ENCODE measurements around the gene HMSD. TPM values are rescaled to one million over a fixed set of nuclear protein-coding genes. Genes with fewer than 3 reads are reported as not detected.

The HMSD gene
- total RNA-seq, 2 experiments from 2014 or later = 1.8 to 4.4 TPM

DNA sequence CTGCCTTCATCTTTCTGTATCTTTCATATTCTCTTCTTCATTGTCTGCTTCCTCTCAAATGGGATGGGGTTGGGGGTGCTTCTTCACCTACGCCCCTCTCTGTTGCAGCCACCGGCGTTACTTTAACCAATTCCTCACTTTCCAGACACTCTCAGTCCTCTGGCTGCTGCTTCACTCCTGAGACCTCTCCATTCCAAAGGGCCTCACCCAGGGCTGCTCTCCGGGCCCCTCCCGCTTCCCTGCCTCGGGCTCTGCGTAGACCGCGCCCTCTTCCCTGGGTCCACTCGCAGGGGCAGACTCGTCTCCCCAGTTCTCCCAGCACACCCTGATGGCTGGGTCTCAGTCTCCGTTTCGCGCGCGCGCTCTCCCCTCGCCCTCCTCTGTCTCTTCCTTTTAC, 21.7 kb downstream of the HMSD start:
- peak overlapping the region; percentile 88 for H3K4me3 Mint-ChIP-seq
- peaks cover 9% of the 10 kb centered on the region for H3K36me3 Mint-ChIP-seq
- H3K27ac Mint-ChIP-seq = peak overlapping the region; percentile 95
- no peaks in the 10 kb centered on the region for H3K27me3 Mint-ChIP-seq
- no peaks in the 10 kb centered on the region for H3K9me3 Mint-ChIP-seq
- no peak for DNase-seq
- peaks cover 36% of the 10 kb centered on the region for H3K4me1 Mint-ChIP-seq

DNA sequence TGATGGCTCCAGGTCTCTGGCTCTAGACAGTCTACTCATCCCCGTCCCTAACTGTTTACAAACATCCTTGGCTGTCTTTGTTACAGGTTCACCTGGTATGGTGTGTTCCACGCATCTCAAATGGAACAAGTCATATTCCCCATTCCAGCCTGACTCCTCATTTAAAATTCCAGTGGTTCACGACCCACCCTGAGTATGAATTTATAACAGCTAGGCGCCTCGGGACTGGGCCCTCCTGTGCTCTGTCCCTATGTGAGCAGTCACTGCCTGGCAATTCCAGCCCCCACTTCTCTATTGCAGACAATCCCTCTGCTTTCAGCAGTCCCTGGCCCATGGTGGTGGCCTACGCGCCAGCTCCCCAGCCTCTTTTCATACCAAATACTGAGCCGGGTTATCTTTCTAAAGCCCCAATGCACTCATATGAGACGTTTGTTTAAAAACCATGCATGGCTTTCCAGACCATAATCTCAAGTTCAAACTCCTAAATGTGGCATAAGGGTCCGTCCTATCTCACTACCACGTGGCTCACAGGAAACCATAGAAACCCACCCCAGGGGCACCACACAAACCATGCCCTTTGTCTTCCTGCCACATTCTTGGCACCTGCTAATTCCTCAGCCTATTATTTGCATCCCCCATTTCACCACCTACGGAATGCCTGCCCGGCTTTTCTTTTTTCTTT, 22.4 kb downstream of the HMSD start:
- Mint-ChIP-seq H3K27ac (peak overlapping the region; percentile 95), H3K9me3 (no peaks in the 10 kb centered on the region)
- no peak for DNase-seq

DNA sequence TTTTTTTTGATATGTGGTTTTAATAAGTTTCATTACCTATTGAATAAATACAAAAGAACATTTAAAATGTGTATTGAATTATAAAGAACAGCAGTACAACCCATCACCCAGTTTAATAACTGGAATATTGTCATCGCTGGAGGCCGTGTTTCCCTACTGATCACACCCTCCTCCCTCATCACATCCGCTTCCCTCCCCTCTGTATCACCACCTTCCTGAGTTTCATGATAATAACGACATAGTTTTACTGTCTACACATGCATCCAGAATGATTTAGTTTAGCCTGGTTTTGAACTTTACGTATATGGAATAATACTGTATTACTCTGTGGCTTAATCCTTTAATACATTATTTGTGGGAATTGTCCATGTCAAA, 22.9 kb downstream of the HMSD start:
- DNase-seq = no peak
- Mint-ChIP-seq H3K27ac (no peak overlapping the region), H3K9me3 (no peaks in the 10 kb centered on the region), H3K27me3 (no peaks in the 10 kb centered on the region), H3K4me1 (peaks cover 36% of the 10 kb centered on the region), H3K36me3 (peaks cover 9% of the 10 kb centered on the region), H3K4me3 (no peak overlapping the region)

More for the DNA sequence above, 22.4 kb downstream of the HMSD start:
- Mint-ChIP-seq H3K4me1 (peaks cover 36% of the 10 kb centered on the region), H3K36me3 (peaks cover 9% of the 10 kb centered on the region), H3K27me3 (no peaks in the 10 kb centered on the region), H3K4me3 (peak overlapping the region; percentile 88)

DNA sequence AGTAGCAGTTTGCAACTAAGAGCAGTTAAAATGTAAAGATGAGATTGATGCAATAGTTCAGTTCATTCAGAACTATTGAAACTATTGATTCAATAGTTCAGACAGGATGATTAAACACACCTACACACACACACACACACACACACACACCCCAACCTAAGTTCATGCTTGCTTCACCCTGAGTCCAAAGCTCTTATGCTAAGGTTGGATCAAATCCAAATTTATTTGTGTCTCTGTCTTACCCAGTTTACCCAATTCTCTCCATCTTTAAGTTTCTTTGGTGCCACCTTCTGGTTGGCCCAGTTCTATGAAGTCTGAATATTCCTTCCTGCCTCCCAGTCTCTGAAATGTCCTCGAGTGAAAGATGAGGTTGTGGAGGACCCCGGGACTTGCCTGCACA, 25.9 kb downstream of the HMSD start:
- H3K4me1 Mint-ChIP-seq = peaks cover 31% of the 10 kb centered on the region
- peak overlapping the region; percentile 6 for H3K27ac Mint-ChIP-seq
- DNase-seq = no peak
- H3K4me3 Mint-ChIP-seq = no peak overlapping the region
- no peaks in the 10 kb centered on the region for H3K9me3 Mint-ChIP-seq
- H3K36me3 Mint-ChIP-seq = peaks cover 9% of the 10 kb centered on the region
- no peaks in the 10 kb centered on the region for H3K27me3 Mint-ChIP-seq

DNA sequence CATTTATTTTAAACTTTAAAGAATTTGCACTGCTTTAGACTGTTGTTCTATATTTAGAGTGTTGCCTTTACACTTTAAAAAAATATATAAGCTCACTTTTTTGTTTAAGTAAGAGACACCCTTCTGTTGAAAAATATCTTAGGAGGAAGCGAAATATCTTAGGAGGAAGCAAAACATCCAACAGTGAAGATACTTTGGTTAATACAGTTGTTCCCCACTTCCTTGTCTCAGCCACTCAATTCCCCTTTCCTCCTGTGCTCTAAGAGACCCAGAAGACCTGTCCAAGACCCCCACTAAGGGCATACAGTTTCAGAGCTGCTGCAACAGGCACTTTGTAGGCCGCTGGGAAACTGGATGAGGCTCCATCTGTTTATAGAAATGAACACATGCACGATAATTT, 26.5 kb downstream of the HMSD start:
- DNase-seq = no peak
- no peak overlapping the region for H3K4me3 Mint-ChIP-seq
- peaks cover 31% of the 10 kb centered on the region for H3K4me1 Mint-ChIP-seq
- H3K9me3 Mint-ChIP-seq = no peaks in the 10 kb centered on the region
- peaks cover 12% of the 10 kb centered on the region for H3K36me3 Mint-ChIP-seq
- H3K27ac Mint-ChIP-seq = no peak overlapping the region
- no peaks in the 10 kb centered on the region for H3K27me3 Mint-ChIP-seq

DNA sequence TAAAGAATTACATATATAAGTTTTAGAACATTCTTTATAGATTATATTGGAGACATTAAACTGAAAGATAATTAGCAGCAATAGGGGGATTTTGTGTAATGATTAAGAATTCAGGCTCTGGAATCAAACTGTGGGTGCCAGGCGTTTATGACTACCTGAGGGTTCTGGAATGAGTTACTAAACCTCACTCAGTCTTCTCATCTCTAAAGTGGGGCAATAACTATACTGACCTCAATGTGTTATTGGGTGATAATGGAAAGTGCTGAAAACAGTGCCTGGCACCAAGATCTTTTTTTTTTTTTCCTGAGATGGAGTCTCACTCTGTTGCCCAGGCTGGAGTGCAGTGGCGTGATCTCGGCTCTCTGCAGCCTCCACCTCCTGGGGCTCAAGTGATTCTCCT, 27.9 kb downstream of the HMSD start:
- H3K36me3 Mint-ChIP-seq = peaks cover 7% of the 10 kb centered on the region
- no peaks in the 10 kb centered on the region for H3K27me3 Mint-ChIP-seq
- DNase-seq = no peak
- H3K4me3 Mint-ChIP-seq = no peak overlapping the region
- H3K9me3 Mint-ChIP-seq = no peaks in the 10 kb centered on the region
- H3K27ac Mint-ChIP-seq = no peak overlapping the region
- H3K4me1 Mint-ChIP-seq = peaks cover 18% of the 10 kb centered on the region

DNA sequence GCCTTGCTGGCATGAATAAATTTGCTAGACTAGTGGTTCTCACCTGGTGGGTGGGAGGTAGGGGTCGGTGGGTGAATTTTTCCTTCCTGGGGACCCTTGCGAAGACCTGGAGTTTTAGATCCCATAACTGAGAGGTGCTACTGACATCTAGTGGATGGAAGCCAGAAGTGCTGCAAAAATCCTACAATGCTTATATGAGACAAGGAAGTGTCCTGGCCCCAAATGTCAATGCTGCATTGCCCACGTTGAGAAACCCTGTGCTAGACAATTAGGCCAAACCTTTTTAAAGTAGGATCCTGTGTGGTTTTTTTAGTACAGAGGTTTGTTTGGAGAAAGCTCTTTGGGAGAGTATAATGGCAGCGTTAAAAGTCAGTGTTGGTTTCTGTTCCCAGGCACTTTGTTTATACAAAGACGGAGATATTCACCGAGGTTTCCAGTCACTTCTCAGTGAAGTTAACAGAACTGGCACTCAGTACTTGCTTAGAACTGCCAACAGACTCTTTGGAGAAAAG, 30.4 kb downstream of the HMSD start:
- no peak overlapping the region for H3K4me3 Mint-ChIP-seq
- H3K27ac Mint-ChIP-seq = no peak overlapping the region
- H3K27me3 Mint-ChIP-seq = no peaks in the 10 kb centered on the region
- DNase-seq = peak; percentile 20
- peaks cover 12% of the 10 kb centered on the region for H3K4me1 Mint-ChIP-seq
- peaks cover 9% of the 10 kb centered on the region for H3K36me3 Mint-ChIP-seq
- no peaks in the 10 kb centered on the region for H3K9me3 Mint-ChIP-seq

DNA sequence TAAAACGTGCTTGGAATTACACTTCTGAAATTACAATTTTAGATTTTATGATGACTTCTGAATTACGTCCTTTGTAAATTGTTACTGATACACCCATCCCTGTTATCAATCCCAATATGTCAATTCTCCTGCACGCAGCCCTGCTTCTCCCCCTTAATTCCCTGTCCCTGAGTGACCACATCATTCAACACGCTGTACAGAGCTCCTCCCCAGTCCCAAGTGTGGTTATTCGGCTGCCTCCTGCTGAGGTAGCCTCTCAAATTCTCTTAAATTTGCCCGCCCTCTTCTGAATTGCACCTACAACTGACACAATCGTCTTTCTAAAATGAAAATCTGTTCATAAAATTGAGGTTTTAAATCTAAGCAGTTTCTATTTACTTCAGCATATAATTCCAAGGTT, 30.9 kb downstream of the HMSD start:
- Mint-ChIP-seq H3K9me3 (no peaks in the 10 kb centered on the region), H3K4me3 (no peak overlapping the region), H3K36me3 (peaks cover 9% of the 10 kb centered on the region), H3K27me3 (no peaks in the 10 kb centered on the region), H3K27ac (no peak overlapping the region), H3K4me1 (peaks cover 8% of the 10 kb centered on the region)
- DNase-seq = no peak

DNA sequence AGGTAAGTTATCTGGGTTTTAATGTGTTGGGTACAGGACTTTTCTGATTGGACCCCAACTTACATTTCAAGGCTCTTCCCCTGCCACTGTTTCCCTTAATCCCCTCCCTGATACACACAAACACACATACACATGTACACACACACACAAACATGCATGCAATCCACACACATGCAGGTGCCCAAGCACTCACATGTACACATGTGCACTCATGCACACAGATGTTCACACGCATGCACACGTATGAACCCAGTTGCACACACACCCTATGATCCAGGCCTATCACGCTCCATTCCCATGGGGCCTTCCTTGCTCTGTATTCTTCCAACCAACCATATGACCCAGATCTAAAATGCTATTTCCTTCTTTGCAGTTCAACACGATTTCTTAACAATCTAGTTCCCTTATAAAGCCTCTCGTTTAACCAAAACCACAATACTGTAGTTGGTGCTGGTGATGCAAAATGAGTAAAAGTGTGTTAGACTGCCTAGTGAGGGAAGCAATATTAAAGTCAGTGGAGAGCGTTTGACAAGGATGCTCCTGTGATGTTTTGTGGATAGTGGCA, 31.9 kb downstream of the HMSD start:
- Mint-ChIP-seq H3K9me3 (no peaks in the 10 kb centered on the region), H3K4me3 (no peak overlapping the region), H3K27me3 (no peaks in the 10 kb centered on the region), H3K27ac (no peak overlapping the region), H3K36me3 (peaks cover 11% of the 10 kb centered on the region), H3K4me1 (peaks cover 6% of the 10 kb centered on the region)
- DNase-seq = no peak

DNA sequence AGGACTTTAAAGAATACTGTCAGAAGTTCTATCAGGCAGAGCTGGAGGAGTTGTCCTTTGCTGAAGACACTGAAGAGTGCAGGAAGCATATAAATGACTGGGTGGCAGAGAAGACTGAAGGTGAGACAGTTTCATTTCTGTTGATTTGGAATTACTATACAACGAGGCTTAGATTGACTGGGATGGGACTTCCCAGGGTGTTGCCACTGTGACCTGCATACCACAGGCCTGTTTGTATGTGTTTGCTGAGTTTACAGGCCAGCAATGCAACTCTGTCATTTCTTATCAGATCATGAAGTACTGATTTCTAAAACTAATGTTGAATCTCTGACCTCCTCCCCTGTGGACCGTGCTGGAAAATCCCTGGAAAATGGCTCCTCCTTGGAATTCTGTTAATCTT, 32.6 kb downstream of the HMSD start:
- H3K4me1 Mint-ChIP-seq = peaks cover 6% of the 10 kb centered on the region
- H3K27me3 Mint-ChIP-seq = no peaks in the 10 kb centered on the region
- no peak overlapping the region for H3K4me3 Mint-ChIP-seq
- no peaks in the 10 kb centered on the region for H3K9me3 Mint-ChIP-seq
- no peak overlapping the region for H3K27ac Mint-ChIP-seq
- DNase-seq = no peak
- peaks cover 13% of the 10 kb centered on the region for H3K36me3 Mint-ChIP-seq

DNA sequence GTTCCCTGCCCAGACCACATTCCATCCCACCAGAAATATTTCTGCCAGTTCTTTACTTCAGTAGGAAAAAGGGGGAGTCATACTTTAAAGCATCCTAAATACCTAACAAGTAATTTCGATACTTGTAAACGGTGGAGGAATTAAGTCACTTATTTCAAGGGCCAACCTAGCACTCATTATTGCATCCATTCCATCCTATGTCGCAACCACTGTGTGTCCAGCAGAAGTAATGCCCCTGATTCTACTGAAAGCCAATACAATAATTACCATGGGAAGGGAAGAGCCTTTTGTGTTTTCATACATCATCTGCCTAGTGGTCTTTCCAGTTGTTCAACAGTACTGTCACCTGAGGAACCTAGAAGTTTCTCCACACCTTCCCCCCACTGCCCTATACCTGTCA, 33.3 kb downstream of the HMSD start:
- peaks cover 13% of the 10 kb centered on the region for H3K36me3 Mint-ChIP-seq
- no peaks in the 10 kb centered on the region for H3K9me3 Mint-ChIP-seq
- no peaks in the 10 kb centered on the region for H3K27me3 Mint-ChIP-seq
- no peak overlapping the region for H3K4me3 Mint-ChIP-seq
- H3K27ac Mint-ChIP-seq = no peak overlapping the region
- DNase-seq = no peak
- peaks cover 6% of the 10 kb centered on the region for H3K4me1 Mint-ChIP-seq

DNA sequence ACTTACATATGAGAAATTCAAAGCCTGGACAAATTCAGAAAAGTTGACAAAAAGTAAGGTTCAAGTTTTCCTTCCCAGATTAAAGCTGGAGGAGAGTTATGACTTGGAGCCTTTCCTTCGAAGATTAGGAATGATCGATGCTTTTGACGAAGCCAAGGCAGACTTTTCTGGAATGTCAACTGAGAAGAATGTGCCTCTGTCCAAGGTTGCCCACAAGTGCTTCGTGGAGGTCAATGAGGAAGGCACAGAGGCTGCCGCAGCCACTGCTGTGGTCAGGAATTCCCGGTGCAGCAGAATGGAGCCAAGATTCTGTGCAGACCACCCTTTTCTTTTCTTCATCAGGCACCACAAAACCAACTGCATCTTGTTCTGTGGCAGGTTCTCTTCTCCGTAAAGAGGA, 37.8 kb downstream of the HMSD start:
- no peak overlapping the region for H3K4me3 Mint-ChIP-seq
- peaks cover 9% of the 10 kb centered on the region for H3K36me3 Mint-ChIP-seq
- no peak overlapping the region for H3K27ac Mint-ChIP-seq

DNA sequence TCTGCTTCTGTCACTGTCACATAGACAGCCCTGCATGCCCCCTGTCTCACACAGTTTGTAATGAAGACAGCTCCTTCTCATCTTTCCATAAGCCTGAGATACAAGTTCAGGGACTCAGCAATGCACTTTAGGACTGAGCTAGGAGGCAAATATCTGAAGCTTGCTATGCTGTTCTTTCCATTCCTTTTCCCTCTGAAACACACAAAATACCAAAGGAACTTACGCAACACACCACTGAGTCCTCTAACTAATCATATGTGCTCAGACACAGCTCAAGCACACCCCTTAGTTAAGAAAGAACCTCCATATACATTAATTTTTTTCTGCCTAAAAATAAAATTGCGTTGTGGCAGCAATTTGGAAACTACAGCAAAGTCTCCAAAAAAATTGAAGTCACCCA, 38.6 kb downstream of the HMSD start:
- DNase-seq = no peak
- Mint-ChIP-seq H3K4me3 (no peak overlapping the region), H3K27ac (no peak overlapping the region), H3K4me1 (no peaks in the 10 kb centered on the region), H3K9me3 (peaks cover 3% of the 10 kb centered on the region), H3K27me3 (no peaks in the 10 kb centered on the region), H3K36me3 (peaks cover 8% of the 10 kb centered on the region)

More for the DNA sequence above, 37.8 kb downstream of the HMSD start:
- no peak for DNase-seq
- Mint-ChIP-seq H3K27me3 (no peaks in the 10 kb centered on the region), H3K4me1 (no peaks in the 10 kb centered on the region), H3K9me3 (no peaks in the 10 kb centered on the region)

DNA sequence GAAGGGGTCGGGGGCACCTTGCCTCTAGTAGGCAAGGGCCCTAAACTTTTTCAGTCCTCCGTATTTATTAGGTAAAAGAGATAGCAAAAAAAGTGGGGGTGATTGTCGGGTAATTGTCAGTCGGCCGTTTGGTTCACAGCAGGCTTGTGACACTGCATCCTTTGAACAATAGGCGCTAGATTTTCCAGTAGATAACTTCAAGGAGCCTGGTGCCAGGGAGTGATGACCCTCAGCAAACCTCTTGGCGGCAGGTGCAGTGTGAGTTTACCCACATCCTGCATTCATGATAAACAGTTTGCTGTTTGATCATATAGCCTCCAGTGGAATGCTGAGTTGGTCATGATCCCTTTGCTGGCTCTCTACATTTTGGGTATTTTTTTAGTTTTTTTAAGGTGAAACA, 43.6 kb downstream of the HMSD start:
- no peak overlapping the region for H3K27ac Mint-ChIP-seq
- peaks cover 15% of the 10 kb centered on the region for H3K36me3 Mint-ChIP-seq
- no peak overlapping the region for H3K4me3 Mint-ChIP-seq
- H3K4me1 Mint-ChIP-seq = no peaks in the 10 kb centered on the region
- DNase-seq = no peak
- H3K27me3 Mint-ChIP-seq = no peaks in the 10 kb centered on the region
- H3K9me3 Mint-ChIP-seq = peaks cover 17% of the 10 kb centered on the region

DNA sequence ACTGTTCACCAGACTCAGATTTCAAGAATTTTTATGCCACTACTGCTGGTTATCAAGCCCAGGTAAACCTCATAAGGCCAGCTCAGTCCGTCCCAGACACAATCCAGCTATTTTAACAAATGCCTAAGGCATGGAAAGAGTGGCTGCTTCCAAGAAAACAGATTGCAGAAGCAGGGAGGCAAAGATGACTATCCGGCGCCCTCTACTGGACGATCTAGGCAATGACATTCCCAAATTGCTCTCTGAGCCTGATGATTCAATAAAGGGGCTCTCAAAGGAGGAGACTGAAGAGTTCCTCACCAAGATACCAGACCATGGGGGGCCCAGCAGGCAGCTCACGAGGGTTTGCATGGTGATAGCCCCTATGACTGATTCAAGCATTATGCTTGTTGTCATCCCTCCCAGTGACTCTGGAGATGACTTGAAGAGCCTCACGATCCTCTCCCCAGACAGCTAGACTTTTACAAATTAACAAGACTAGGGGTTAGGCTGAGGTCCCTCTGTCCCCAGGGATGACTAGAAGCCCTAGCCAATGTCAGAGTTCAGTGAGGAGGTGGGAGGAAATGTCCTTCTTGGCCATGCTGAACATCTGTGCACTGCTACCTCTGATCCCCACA, 45.8 kb downstream of the HMSD start:
- peak; percentile 9 for DNase-seq
- Mint-ChIP-seq H3K27me3 (peaks cover 8% of the 10 kb centered on the region), H3K4me3 (no peak overlapping the region), H3K36me3 (peaks cover 15% of the 10 kb centered on the region), H3K27ac (no peak overlapping the region), H3K9me3 (peaks cover 17% of the 10 kb centered on the region), H3K4me1 (no peaks in the 10 kb centered on the region)

DNA sequence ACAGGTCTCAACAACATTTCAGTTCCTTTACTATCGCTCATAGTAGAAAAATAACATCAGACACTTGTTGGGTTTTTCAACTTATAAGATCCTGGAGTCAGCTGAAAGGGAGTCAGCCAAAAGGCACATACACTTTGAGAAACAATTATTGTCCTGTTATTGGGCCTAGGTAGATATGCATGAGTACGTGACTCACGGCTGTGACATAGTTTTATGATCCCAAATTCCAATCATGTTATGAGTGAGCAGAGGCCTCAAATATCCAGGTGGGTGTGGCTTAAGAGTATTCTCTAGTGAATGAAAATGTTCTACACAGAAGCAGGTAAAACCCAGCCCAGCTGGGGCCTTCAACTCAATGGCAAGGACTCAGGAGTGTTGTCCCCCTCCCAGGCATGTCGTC, 47.9 kb downstream of the HMSD start:
- no peak for DNase-seq
- Mint-ChIP-seq H3K27ac (no peak overlapping the region), H3K36me3 (peaks cover 16% of the 10 kb centered on the region), H3K9me3 (peaks cover 17% of the 10 kb centered on the region), H3K4me1 (no peaks in the 10 kb centered on the region), H3K27me3 (peaks cover 25% of the 10 kb centered on the region), H3K4me3 (no peak overlapping the region)

Data from activated naive CD8-positive, alpha-beta T cell treated with anti-CD3 and anti-CD28 coated beads for 36 hours (primary cell).